Stomach (tissue), 9 donors: ENCODE results near the gene TTC29. TPM values are rescaled to one million over a fixed set of nuclear protein-coding genes. Genes with fewer than 3 reads are reported as not detected.
"Not testable (repeated sequence)": the region's sequence is repeated elsewhere in the genome, so short reads cannot be mapped to it uniquely, and the experiment has no call there.

ENCODE experiments used
- DNase-seq, 2 donors: peaks; one replicate each; pipeline versions ENCODE4 v3.0.0 to v3.0.0-alpha.2; 2013 to 2019
- H3K27ac ChIP-seq, 5 donors: fragments of 200-600 bp in 4 of 5; sonication (generic) in 4 of 5; one replicate each; pipeline ENCODE4 v1.5.1; 2013 to 2019; ENCODE audit warnings: mild to moderate bottlenecking in 1 of 5, moderate library complexity in 1 of 5
- H3K27me3 ChIP-seq, 3 donors: fragments of 200-600 bp; sonication (generic); one replicate each; pipeline ENCODE4 v1.5.1; 2017 to 2019; ENCODE audit warnings: mixed run types in 1 of 3
- H3K36me3 ChIP-seq, 4 donors: fragments of 200-600 bp; sonication (generic); 1 replicate in 3 of 4; 2 replicates in 1 of 4; pipeline ENCODE4 v1.5.1; 2016 to 2019
- H3K4me1 ChIP-seq, 4 donors: fragments of 200-600 bp; sonication (generic); one replicate each; pipeline ENCODE4 v1.5.1; 2016 to 2019
- H3K4me3 ChIP-seq, 4 donors: fragments of 200-600 bp; sonication (generic) in 3 of 4; one replicate each; pipeline ENCODE4 v1.5.1; 2016 to 2019; ENCODE audit warnings: mild to moderate bottlenecking in 1 of 4
- H3K9me3 ChIP-seq, 4 donors: fragments of 200-600 bp; sonication (generic); one replicate each; pipeline ENCODE4 v1.5.1; 2016 to 2019
- CTCF ChIP-seq, 7 experiments: fragments of 450-650 bp in 4 of 7; fragments of 200-600 bp in 3 of 7; sonication (generic) in 3 of 7; IDR thresholded peaks; one replicate each; pipeline ENCODE4 v1.5.1; 2016 to 2019; ENCODE audit warnings: antibody characterized with exemption in 7 of 7, control low read depth in 2 of 7, mild to moderate bottlenecking in 1 of 7
- EP300 ChIP-seq: sonication (generic); formaldehyde crosslinking; IDR thresholded peaks from one replicate; pipeline ENCODE4 v1.6.1; 2017; ENCODE audit warnings: antibody characterized with exemption
- POLR2A ChIP-seq, 4 donors: fragments of 450-650 bp; IDR thresholded peaks; one replicate each; pipeline ENCODE4 v1.6.1; 2016; ENCODE audit warnings: antibody characterized with exemption in 4 of 4, control low read depth in 2 of 4, mild to moderate bottlenecking in 1 of 4, moderate library complexity in 1 of 4
- POLR2AphosphoS5 ChIP-seq, 3 donors: sonication (generic); formaldehyde crosslinking; IDR thresholded peaks; one replicate each; pipeline ENCODE4 v1.6.1; 2016; ENCODE audit warnings: antibody characterized with exemption in 3 of 3
- WGBS, 5 donors: extraction: QIAGEN DNeasy Blood & Tissue Kit in 3 of 5; methylation state at CpG; one replicate each; pipeline versions ENCODE4 v1.1.5 to v1.1.7; 2013 to 2018; 5-methylcytosine and 5-hydroxymethylcytosine counted together
- intact Hi-C: fragments of 100-400 bp; cut with DNase I; formaldehyde crosslinking; loops from one replicate; pipeline ENCODE4 v1.15.1; 2023; ENCODE audit warnings: low total_unique reads
- polyA plus RNA-seq, 3 donors: library from polyadenylated mRNA; stranded (reverse); fragments of 200-250 nt; gene quantifications; one replicate each; pipeline ENCODE4 v1.2.3, GENCODE V29; 2013
- total RNA-seq, 5 donors: library from RNA; depleted of rRNA; stranded (reverse); fragments of >200 nt; gene quantifications; one replicate each; pipeline versions ENCODE4 v1.1.0 to v1.2.3, GENCODE V29; 2014 to 2016
- donor health status: healthy with polysubstance abuse.
- donor health status: Bipolar disorder and iron deficiency.
- donor health status: healthy.

Gene TTC29
- total and polyA plus RNA-seq, 8 donors: 0.37 TPM; not detected in 7

GRCh38 chr4:146834263-146835034 is 111.2 kb downstream of the TTC29 start:
- TF ChIP-seq POLR2A (IDR thresholded peaks at IDR 0.05) (no peak), POLR2AphosphoS5 (IDR thresholded peaks at IDR 0.05) (no peak), CTCF (IDR thresholded peaks at IDR 0.05) (no peak), EP300 (no peak)
- H3K9me3 ChIP-seq: no peaks in the 10 kb centered on the region
- DNase-seq: no peak
- no peak overlapping the region for H3K4me3 ChIP-seq
- H3K27me3 ChIP-seq: no peaks in the 10 kb centered on the region
- no peaks in the 10 kb centered on the region for H3K36me3 ChIP-seq
- intact Hi-C loops: no loop called here
- no peaks in the 10 kb centered on the region for H3K4me1 ChIP-seq
- no peak overlapping the region for H3K27ac ChIP-seq
- 60 to 72% (median 68%) methylated on average over 6 of the region's 6 CpGs for WGBS, 5 donors

- intact Hi-C loops: no loop called here
- no peak for TF ChIP-seq POLR2A (IDR thresholded peaks at IDR 0.05)
- TF ChIP-seq POLR2AphosphoS5 (IDR thresholded peaks at IDR 0.05): no peak
- TF ChIP-seq CTCF (IDR thresholded peaks at IDR 0.05): no peak
- TF ChIP-seq EP300: no peak
Measured at GRCh38 chr4:146833530-146833929, 112.1 kb downstream of the TTC29 start.

GRCh38 chr4:146822980-146823379 is 122.7 kb downstream of the TTC29 start:
- intact Hi-C loops, DNase-seq, H3K4me1 ChIP-seq, H3K9me3 ChIP-seq, H3K27me3 ChIP-seq, H3K4me3 ChIP-seq, H3K36me3 ChIP-seq, H3K27ac ChIP-seq: not testable (repeated sequence)
- 80 to 100% (median 92%) methylated on average over 1 of the region's 1 CpG for WGBS, 5 donors

More at GRCh38 chr4:146833530-146833929, 112.1 kb downstream of the TTC29 start:
- WGBS, 5 donors: 69 to 75% (median 73%) methylated on average over 3 of the region's 3 CpGs
- Histone ChIP-seq H3K36me3 (no peaks in the 10 kb centered on the region), H3K4me3 (no peak overlapping the region), H3K27ac (no peak overlapping the region), H3K27me3 (no peaks in the 10 kb centered on the region), H3K4me1 (no peaks in the 10 kb centered on the region), H3K9me3 (no peaks in the 10 kb centered on the region)
- no peak for DNase-seq

GRCh38 chr4:146814750-146815149 is 130.9 kb downstream of the TTC29 start:
- H3K27ac ChIP-seq: no peak overlapping the region
- H3K27me3 ChIP-seq: no peaks in the 10 kb centered on the region
- H3K9me3 ChIP-seq: peaks cover 0 to 4% (median 0%) of the 10 kb centered on the region in 4 donors
- H3K36me3 ChIP-seq: no peaks in the 10 kb centered on the region
- no peaks in the 10 kb centered on the region for H3K4me1 ChIP-seq
- DNase-seq: no peak
- intact Hi-C loops: no loop called here
- TF ChIP-seq EP300 (no peak), CTCF (IDR thresholded peaks at IDR 0.05) (no peak), POLR2AphosphoS5 (IDR thresholded peaks at IDR 0.05) (no peak)
- H3K4me3 ChIP-seq: no peak overlapping the region
- WGBS, 5 donors: 60 to 75% (median 70%) methylated on average over 5 of the region's 5 CpGs

GRCh38 chr4:146795711-146796110 is 150.0 kb downstream of the TTC29 start:
- Histone ChIP-seq H3K4me3 (no peak overlapping the region), H3K27ac (no peak overlapping the region), H3K36me3 (no peaks in the 10 kb centered on the region), H3K4me1 (no peaks in the 10 kb centered on the region), H3K27me3 (no peaks in the 10 kb centered on the region), H3K9me3 (no peaks in the 10 kb centered on the region)
- WGBS, 5 donors: 30 to 38% (median 37%) methylated on average over 2 of the region's 2 CpGs
- TF ChIP-seq CTCF (IDR thresholded peaks at IDR 0.05) (no peak), POLR2A (IDR thresholded peaks at IDR 0.05) (no peak), POLR2AphosphoS5 (IDR thresholded peaks at IDR 0.05) (no peak), EP300 (no peak)
- intact Hi-C loops: no loop called here
- no peak for DNase-seq
